ENCODE measurements around the gene LSM5.

DNA sequence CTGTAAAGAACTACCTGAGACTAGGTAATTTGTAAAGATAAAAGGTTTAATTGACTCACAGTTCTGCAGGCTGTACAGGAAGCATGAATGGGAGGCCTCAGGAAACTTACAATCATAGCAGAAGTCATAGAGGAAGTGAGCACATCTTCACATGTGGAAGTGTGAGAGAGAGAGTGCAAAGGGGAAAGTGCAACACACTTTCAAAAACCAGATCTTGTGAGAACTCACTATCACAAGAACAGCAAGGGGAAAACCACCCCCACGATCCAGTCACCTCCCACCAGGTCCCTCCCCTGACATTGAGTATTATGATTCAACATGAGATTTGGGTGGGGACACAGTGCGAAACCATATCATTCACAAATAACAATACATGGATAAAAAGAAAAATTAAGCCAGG, 29.6 kb upstream of the LSM5 start:
- no peak for TF ChIP-seq CTCF (IDR thresholded peaks at IDR 0.05)
- no peak for TF ChIP-seq POLR2A (IDR thresholded peaks at IDR 0.05; ENCODE audit: low read depth)
- TF ChIP-seq EP300 (IDR thresholded peaks at IDR 0.05), result no peak
- no peak for TF ChIP-seq POLR2AphosphoS5 (IDR thresholded peaks at IDR 0.05)
